ENCODE data around the gene SPINDOC.

DNA sequence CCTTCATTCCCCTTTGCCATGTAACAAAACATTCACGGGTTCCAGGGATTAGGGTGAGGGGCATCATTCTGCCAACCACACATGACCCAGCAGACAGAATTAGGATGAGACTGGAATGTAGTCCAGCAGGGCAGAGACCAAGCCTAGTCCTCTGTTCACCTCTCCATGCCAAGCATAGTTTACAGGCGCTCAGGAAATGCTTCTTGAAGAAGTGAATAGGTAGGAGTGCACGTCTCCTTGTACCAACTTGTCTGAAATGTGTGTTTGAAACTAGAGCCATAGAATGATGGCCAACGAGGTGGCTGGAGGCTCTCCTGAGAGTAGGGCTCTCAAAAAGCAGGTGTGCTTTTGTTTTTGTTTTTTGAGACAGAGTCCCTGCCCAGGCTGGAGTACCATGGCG lies 8.2 kb downstream of the SPINDOC start:
- TF ChIP-seq, protein P1, sequence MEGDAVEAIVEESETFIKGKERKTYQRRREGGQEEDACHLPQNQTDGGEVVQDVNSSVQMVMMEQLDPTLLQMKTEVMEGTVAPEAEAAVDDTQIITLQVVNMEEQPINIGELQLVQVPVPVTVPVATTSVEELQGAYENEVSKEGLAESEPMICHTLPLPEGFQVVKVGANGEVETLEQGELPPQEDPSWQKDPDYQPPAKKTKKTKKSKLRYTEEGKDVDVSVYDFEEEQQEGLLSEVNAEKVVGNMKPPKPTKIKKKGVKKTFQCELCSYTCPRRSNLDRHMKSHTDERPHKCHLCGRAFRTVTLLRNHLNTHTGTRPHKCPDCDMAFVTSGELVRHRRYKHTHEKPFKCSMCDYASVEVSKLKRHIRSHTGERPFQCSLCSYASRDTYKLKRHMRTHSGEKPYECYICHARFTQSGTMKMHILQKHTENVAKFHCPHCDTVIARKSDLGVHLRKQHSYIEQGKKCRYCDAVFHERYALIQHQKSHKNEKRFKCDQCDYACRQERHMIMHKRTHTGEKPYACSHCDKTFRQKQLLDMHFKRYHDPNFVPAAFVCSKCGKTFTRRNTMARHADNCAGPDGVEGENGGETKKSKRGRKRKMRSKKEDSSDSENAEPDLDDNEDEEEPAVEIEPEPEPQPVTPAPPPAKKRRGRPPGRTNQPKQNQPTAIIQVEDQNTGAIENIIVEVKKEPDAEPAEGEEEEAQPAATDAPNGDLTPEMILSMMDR (IDR thresholded peaks at IDR 0.05) = no peak
- no peak for TF ChIP-seq POLR2A (IDR thresholded peaks at IDR 0.05)
- no peak for TF ChIP-seq EP300 (IDR thresholded peaks at IDR 0.05)
